Measurements from ENCODE around the gene USH2A.

USH2A gene

GRCh38 chr1:215842905-215843304 is 580.3 kb downstream of the USH2A start:
- DNase-seq: no peak

- no peak for DNase-seq
Measured at GRCh38 chr1:215835951-215836350, 587.3 kb downstream of the USH2A start.

- DNase-seq: no peak
Measured at GRCh38 chr1:215833941-215834729, 589.1 kb downstream of the USH2A start.

DNA sequence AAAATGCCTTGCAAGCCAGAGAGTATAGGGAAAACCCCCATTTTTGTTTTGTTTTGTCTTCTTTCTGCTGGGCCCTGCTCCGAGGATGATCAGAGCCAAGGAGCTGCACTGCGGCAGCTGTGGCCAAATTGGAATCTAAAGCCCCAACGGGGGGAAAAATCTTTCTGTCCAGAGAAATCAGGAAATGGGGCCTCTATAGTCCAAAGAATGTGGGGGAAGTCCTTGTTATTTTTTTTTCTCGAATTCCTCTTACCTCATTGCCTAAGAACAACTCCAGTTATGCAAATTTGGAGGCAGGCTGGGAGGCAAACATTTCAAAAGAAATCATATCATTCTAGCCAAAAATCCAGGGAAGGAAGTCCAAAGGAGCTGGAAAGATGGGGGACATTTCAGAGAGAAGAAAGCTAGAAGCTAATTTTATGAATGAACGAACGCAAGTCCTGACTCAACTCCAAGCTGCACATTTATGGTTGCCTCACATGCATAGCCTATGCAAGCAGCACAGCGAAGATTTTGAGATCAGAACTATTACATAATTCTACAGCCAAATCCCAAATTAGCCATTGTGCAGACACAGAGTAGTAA is 592.9 kb downstream of the USH2A start:
- no peak for DNase-seq

DNA sequence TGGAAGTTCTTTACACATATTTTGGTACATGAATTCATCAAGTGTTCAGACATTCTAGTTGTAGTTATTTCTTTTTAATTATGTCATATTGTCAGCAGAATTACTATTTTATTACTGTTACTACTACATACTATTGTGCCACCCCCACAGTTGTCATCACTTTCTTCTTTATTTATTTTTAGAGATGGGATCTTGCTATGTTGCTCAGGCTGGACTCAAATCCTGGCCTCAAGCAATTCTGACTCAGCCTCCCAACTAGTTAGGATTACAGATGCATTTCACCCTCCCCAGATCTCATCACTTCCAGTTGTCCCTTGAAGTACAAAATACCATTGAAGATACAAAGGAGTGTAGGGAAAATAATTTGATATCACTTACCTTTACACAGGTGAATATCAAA is 598.2 kb downstream of the USH2A start:
- DNase-seq: no peak

DNA sequence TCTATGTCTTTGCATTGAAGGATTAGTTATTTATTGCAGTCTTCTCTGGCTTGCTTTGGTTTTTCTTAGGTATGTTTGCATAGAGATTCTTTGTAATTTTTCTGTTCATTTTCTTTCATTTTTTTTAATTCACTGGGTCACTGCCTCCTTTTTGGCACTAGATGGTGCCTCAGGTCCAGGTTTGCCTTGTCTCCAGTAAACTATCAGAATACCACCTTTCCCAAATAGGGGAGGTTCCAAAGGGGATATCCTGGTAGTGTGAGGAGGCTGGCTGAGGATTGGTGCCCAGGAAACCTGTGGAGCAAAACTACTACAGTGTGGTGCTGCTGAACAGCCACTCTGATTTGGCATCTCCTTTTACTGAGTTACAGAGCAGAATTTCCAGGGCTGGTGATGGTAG is 599.0 kb downstream of the USH2A start:
- peak in 1 of 2 experiments; percentile 2 for DNase-seq

- DNase-seq: no peak
Measured at GRCh38 chr1:215819114-215819513, 604.1 kb downstream of the USH2A start.

DNA sequence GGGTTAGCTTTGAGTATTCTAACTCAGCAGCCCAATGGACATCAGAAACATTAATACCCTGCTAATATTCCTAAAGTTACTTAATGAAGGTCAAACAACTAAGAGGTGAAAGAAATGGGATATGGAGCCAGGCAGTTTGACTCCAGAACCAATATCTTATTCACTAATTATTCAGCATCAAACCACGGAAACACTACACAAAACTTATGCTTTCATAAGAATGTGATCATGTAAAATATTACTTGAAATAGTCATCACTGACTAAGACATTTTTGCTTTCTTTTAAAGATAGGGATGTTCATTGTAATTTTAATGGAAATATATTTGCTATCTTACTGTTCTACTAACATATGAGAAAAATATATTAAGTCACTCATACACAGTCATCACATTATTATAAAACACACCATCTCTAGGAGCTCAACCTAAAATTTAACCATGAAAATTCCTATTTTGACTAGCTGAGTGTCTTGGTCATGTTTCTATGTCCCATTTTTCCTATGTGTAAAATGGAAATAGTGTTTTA is 615.3 kb downstream of the USH2A start:
- no peak for DNase-seq

GRCh38 chr1:215807218-215807617 is 616.0 kb downstream of the USH2A start:
- no peak for DNase-seq

DNA sequence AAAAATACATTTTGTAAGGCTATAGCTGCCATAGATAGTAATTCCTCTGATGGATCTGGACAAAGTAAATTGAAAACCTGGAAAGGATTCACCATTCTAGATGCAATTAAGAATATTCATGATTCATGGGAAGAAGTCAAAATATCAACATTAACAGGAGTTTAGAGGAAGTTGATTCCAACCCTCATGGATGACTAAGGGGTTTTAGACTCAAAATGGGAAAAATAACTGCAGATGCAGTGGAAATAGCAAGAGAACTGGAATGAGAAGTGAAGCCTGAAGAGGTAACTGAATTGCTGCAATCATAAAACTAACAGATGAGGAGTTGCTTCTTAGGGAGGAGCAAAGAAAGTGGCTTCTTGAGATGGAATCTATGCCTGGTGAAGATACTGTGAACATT is 625.4 kb downstream of the USH2A start:
- DNase-seq: no peak

GRCh38 chr1:215794156-215794555 is 629.1 kb downstream of the USH2A start:
- no peak for DNase-seq

DNA sequence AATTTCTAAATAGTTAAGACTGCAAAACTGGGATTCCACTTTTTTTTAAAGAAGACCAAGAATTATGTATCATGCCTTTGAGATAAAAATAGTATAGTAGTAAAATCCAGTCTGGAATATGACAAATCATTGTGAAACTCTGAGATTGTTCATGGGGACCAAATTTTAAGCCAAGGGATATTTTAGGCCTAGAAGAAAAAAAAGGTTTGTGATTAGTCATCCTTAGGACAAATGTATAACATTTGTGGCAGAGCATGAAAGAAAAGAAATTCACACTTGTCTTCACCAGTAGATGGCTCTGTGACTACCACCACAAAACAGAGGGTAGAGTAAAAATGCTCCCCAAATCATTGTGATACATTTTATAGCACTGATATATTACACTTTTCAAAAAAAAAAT is 630.1 kb downstream of the USH2A start:
- DNase-seq: peak in 1 of 2 experiments; percentile 6

DNA sequence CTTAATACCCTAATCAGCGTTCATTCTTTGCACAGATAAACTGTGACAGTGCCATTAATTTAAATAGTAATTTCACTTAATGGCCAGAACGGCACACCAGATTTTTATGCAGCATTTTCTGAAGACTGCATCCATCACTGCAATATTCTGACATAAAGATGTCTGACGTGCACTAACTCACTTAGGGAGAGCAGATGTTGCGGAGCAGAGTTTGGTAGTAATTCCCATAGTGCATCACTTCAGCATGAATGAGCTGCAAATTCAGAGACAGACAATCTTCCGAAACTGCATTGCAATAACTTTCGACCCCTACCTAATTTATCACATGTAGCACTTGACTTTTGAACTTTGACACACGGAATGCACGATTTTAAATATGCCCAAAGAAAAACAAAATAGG is 630.8 kb downstream of the USH2A start:
- DNase-seq: no peak

DNA sequence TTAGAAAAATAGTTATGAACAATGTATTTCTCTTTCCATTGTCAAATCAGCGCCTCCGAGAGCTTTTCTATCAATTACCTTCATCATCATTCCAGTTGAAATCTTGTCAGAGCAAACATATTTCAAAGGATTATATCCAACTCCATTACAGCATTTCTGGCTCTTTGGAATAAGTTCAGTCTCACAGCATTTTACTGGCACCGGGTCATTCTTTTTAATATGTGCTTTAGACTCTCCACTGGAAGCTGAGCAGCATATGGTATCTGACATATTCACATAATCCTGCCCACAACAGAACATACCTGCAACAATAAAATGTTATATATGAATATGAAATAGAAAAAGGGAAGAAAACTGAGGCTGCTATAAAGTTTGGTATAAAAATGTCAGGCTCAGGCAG is 633.3 kb downstream of the USH2A start:
- DNase-seq: no peak

GRCh38 chr1:215786997-215787396 is 636.3 kb downstream of the USH2A start:
- DNase-seq: no peak

DNA sequence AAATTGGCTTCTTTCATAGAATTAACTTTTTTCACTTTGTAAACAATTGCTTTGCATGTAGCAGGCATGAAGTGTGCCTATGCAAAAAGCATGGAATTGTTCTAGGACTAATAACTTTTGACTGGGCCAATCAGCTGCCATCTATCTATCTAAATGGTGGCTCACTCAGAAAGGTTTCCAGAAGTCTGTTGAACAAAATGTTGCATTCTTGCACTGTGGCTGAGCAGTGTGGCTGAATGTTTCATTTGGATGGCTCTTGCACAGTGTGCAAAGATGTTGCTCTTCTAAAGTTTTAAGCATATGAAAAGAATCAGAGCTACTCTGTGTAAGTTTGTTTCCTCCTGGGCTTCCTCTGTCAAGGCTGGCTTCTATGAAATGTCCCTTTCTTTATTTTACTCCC is 642.6 kb downstream of the USH2A start:
- DNase-seq: no peak

DNA sequence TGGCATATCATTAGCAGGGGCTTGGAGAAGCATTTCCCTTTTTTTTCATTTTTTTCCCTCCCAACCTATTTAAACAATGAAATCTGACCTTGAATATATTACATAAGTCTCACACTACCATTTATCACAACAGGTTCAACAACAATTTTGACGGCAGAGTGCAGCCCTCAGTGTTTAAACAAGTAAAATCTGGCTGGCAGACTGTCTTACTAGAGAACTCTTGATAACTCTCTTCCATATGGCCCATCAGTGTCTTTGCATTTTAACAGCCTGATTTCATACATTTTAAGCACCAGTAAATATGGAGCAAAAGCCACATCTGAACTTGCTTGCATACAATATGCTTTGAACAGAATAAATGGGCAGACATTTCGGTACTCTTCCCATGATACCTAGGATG is 643.1 kb downstream of the USH2A start:
- DNase-seq: no peak

DNA sequence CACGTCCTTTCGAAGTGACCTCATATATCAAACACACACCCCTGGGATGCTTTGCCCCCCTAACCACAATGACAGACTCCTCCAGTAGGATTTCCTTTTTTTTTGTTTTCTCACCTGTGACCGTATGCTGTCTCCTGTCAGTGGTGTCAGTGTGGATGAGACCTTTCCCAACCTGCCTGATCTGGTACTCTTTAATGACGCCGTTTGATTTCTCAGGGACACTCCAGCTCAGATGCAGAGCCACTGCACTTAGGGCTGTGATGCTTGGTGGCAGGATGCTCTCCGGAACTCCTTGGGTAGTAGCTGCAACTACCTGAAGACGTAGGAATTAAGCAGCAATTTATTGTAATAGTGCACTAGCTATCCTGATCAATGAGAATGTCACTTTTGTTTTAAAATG is 643.5 kb downstream of the USH2A start:
- no peak for DNase-seq

GRCh38 chr1:215777370-215777925 is 645.8 kb downstream of the USH2A start:
- DNase-seq: no peak

DNA sequence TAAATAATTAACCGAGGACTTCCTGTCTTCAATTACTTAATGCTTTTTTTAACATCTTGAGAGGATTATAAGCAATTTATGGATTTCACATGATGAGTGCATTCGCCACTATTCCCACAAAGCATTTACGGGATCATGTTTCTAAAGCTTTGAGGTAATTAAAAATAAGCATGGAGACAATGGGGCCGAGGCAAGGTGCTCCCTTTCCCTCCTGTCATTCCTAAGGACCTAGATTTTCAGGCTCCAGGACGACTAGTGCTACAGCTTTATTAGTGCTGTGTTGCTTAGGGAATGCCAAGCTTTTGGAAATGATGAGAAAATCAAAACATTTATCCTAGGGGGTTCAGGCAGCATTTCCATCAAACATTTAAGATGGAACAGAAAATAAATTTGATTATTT is 646.9 kb downstream of the USH2A start:
- no peak for DNase-seq

DNA sequence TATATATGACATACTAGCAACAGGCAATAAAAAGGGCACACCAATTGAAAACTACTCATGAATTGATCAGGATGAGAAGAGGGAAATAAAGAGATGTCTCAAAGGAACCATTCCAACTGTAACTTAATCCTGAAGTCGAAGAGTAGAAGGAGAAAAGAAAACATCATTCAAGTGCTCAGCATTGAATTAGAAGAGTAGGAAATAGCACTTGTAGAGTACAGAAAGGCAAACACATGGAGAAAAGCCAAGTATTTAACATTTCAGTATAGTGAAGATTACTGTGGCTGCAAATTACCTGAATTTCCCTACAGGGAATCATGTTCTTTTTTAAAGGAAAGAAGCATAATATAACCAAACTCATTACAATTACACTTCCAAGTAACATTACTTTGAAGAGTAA is 651.1 kb downstream of the USH2A start:
- DNase-seq: no peak

GRCh38 chr1:215768303-215768702 is 654.9 kb downstream of the USH2A start:
- DNase-seq: no peak

GRCh38 chr1:215767761-215768160 is 655.5 kb downstream of the USH2A start:
- DNase-seq: no peak

- DNase-seq: no peak
Measured at GRCh38 chr1:215766521-215766920, 656.7 kb downstream of the USH2A start.
